ENCODE results near the gene CNNM1.

Gene CNNM1

GRCh38 chr10:99375426-99375825, 46.3 kb downstream of the CNNM1 start:
- no peak for DNase-seq

GRCh38 chr10:99382176-99382575, 53.0 kb downstream of the CNNM1 start:
- peak; percentile 42 for DNase-seq

- DNase-seq = no peak
Measured at GRCh38 chr10:99387071-99387470, 57.9 kb downstream of the CNNM1 start.

- DNase-seq = no peak
Measured at GRCh38 chr10:99387541-99387940, 58.4 kb downstream of the CNNM1 start.

GRCh38 chr10:99389729-99390480, 60.7 kb downstream of the CNNM1 start:
- DNase-seq = no peak

GRCh38 chr10:99391346-99391745, 62.2 kb downstream of the CNNM1 start:
- DNase-seq = no peak

- DNase-seq = no peak
Measured at GRCh38 chr10:99393036-99393435, 63.9 kb downstream of the CNNM1 start.

GRCh38 chr10:99393683-99394082, 64.5 kb downstream of the CNNM1 start:
- no peak for DNase-seq

GRCh38 chr10:99394256-99394655, 65.1 kb downstream of the CNNM1 start:
- no peak for DNase-seq

GRCh38 chr10:99394761-99395386, 65.7 kb downstream of the CNNM1 start:
- DNase-seq = no peak

- DNase-seq = peak; percentile 100
Measured at GRCh38 chr10:99395750-99396445, 66.7 kb downstream of the CNNM1 start.

GRCh38 chr10:99396471-99396870, 67.3 kb downstream of the CNNM1 start:
- DNase-seq = peak; percentile 39

GRCh38 chr10:99399664-99400063, 70.5 kb downstream of the CNNM1 start:
- no peak for DNase-seq

- no peak for DNase-seq
Measured at GRCh38 chr10:99403674-99404073, 74.5 kb downstream of the CNNM1 start.

- DNase-seq = no peak
Measured at GRCh38 chr10:99406149-99406548, 77.0 kb downstream of the CNNM1 start.

GRCh38 chr10:99410146-99410545, 81.0 kb downstream of the CNNM1 start:
- DNase-seq = no peak

- no peak for DNase-seq
Measured at GRCh38 chr10:99410876-99411275, 81.7 kb downstream of the CNNM1 start.

GRCh38 chr10:99411546-99411945, 82.4 kb downstream of the CNNM1 start:
- DNase-seq = no peak

GRCh38 chr10:99412099-99412498, 82.9 kb downstream of the CNNM1 start:
- DNase-seq = no peak

GRCh38 chr10:99418910-99419624, 89.9 kb downstream of the CNNM1 start:
- DNase-seq = no peak

GRCh38 chr10:99419688-99420087, 90.5 kb downstream of the CNNM1 start:
- no peak for DNase-seq

GRCh38 chr10:99421233-99421739, 92.1 kb downstream of the CNNM1 start:
- DNase-seq = no peak

GRCh38 chr10:99422529-99423096, 93.5 kb downstream of the CNNM1 start:
- DNase-seq = no peak
